ENCODE measurements around the gene SLC30A7.

GRCh38 chr1:100995198-100995988 is 99.5 kb downstream of the SLC30A7 start:
- TF ChIP-seq CTCF (IDR thresholded peaks at IDR 0.05): no peak
- no peak for TF ChIP-seq POLR2A (IDR thresholded peaks at IDR 0.05)

Data from lower leg skin (tissue), 3 donors.